GM18870 (cell line): ENCODE measurements around the gene TSGA10IP.

Source experiments
- ATAC-seq: cut with Tn5 transposase; IDR thresholded peaks from one replicate; pipeline ENCODE4 v1.9.1; 2021; ENCODE audit warnings: moderate library complexity; ENCODE audit not compliant: unreplicated experiment

TSGA10IP gene

DNA sequence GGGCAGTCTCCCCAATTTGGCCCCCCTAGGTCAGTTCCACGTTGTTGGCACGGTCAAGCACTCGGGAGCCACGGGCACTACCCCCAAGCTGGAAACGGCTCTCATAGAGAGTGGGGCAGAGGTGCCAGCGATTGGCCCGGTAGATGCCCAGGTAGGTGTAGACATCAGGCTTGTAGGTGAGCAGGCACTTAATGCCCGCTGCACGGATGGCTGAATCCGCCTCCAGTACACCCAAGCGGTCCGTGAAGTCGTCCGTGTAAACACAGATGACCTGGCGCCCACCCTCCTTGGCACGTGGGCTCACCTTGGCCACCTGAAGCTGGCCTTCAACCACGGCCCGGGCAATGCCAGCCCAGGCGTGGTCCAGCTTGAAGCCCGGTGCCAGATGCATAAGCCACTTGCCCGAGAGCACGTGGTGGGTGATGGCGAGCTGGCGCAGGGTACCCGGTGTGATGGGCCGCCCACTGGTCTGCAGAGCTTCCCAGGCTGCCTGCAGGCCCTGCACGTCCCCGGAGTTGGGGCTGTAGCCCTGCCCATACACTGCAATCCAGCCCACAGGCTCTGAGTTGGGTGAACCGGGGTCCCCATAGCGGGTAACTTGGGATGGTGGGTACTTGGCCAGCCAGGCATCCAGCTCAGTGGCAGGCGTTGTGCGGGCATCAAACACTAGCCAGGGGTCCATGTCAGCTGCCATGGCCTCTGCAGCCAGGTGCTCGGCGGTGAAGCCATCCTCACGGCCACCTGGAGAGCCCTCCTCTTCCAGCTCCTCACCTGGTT, 27.7 kb upstream of the TSGA10IP start:
- no peak for ATAC-seq

DNA sequence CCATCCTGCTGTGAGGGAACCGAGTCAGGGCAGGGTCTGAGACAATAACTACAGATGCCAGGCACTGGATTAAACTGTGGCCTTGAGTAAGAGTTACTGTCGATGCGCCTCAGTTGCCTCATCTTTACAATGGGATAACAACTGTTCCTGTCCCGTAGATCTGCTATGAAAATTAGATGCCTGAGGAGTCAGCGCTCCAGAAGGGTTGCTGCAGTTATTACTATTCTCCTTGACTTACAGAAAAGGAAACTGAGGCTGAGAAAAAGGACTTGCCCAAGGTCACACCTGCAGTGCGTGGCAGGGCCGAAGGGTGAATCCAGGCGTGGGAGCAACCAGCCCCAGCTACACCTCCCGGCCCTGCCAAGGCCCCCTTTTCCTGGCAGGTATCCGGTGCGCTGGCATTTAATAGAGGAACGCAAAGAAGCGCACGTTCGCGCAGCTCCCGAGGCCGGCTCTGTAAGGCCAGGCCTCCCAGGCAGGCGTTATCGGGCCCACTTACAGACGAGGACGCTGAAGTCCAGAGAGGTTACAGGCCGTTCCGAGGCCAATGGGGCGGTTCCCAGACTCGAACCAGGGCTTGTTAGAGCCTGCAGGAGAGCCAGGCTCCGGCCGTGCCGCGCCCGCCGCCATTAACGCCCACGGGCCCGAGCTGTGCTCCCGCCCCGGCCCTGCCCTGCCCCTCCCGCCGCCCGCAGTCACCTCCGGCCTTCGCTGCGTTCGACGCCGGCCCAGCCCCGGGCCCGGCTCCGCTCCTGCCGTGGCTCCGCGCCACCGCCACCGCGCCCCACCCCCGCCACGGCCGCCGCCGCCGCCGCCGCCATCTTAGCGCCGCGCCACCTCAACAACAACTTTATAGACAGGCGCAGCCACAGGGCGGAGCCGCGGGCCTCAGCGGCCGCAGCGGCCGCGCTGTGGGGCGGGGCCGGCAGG, 26.8 kb upstream of the TSGA10IP start, which contains the start of gene C11orf68:
Gene C11orf68, minus strand, starts transcription at position 852 of the 930 bp plus-strand sequence. Its CDS starts 31 bp downstream, at position 821.
- peak; percentile 21 for ATAC-seq

DNA sequence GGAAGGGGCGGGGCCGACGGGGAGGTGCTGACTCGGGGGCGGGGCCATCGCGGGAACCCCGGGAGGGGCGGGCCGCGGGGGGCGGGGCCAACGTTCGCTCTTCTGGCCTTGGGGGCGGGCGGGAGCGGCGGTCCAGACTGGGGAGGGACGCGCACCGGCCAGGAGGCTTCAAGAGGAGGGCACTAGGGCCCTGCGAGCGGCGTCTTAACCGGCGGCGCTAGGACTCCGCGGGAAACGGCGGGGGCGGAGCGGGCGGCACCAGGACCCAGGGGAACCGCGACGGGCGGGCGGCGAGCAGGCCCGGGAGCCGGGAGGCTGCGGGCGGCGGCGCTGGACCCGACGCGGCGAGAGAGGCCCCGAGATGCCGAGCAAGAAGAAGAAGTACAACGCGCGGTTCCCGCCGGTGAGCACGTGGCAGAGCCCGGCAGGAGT, 26.1 kb upstream of the TSGA10IP start, which contains the start of gene DRAP1:
Gene DRAP1, plus strand, starts transcription at position 286 of the 432 bp plus-strand sequence. Its CDS starts 76 bp downstream, at position 362.
- peak; percentile 59 for ATAC-seq

DNA sequence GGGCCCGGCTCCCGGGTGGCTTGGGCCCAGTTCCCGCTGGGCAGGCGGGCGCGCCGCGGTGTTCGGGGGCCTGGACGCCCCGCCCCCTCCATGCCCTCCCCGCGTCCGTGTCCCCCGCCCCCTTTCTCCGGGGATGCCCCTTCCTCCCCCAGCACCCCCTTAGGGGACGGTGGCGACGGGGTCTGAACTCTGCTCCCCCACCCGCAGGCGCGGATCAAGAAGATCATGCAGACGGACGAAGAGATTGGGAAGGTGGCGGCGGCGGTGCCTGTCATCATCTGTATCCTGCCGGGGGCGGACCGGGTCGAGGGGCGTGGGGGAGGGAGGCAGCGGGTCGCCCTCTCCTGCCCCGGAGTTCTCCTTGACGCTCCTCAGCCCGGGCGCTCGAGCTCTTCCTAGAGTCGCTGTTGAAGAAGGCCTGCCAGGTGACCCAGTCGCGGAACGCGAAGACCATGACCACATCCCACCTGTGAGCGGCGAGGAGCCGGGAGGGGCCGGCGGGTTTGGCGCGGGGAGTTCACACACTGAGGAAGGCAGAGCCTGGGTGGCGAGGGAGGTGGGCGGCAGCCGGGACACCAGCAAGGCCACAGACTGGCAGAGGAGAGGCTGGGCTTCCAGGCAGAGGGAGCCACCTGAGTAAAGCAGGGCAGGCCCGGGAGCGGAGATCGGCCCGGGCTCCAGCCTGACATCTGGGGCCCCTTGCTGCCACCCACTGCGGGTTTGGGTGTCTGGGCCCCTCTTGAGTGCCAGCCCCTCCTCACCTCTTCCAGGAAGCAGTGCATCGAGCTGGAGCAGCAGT, 25.5 kb upstream of the TSGA10IP start:
- ATAC-seq = peak; percentile 42

DNA sequence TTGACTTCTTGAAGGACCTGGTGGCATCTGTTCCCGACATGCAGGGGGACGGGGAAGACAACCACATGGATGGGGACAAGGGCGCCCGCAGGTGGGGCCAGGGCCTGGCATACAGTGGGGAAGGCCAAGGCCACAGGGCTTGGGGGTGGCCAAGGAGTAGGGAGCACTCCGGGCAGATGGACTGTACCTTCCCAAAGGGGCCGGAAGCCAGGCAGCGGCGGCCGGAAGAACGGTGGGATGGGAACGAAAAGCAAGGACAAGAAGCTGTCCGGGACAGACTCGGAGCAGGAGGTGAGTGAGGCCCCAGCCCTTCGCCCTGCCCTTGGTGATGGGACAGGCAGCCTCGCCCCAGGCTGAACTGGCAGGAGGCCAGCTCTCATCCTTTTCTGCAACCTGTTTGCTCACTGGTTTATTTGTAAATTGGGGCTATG, 24.9 kb upstream of the TSGA10IP start:
- no peak for ATAC-seq

DNA sequence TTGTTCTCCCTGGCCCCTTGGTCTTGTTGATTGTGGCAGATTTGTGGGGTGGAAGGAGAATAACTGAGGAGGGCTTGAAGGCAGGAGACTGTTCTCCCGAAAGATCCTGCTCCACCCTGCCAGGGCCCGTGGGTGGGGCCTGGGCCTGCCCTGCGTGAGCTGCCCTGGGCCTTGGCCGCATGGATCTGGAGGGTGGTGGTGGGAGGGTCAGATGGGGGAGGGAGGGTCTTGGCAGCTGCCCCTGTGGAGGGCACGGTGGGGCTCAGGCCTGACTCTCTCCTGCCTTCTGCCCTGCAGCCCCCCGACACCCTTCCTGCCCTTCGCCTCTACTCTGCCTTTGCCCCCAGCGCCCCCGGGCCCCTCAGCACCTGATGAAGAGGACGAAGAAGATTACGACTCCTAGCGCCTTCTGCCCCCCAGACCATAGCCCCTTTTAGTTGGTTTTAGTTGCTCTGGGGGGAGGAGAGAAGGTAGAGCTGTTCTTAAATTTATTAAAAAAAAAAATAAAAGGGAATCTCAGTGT, 24.2 kb upstream of the TSGA10IP start:
- ATAC-seq = no peak

DNA sequence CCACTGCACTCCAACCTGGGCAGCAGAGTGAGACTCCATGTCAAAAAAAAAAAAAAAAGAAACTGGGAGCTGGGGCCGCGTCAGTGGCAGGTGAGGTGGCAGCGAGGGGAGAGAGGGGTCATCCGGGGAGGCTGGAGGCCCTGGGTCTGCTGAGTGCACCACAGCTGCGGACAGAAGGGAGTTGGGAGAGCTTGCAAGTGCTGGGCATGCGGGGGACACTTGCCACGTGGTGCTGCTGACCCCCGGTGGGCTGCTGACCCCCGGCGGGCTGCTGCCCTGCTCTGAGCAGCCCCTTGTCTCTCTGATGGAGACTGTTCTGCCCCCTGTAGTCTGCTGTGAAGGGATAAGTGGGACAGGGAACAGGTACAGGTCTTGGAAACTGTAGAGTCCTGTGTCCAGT, 23.4 kb upstream of the TSGA10IP start:
- ATAC-seq = no peak

DNA sequence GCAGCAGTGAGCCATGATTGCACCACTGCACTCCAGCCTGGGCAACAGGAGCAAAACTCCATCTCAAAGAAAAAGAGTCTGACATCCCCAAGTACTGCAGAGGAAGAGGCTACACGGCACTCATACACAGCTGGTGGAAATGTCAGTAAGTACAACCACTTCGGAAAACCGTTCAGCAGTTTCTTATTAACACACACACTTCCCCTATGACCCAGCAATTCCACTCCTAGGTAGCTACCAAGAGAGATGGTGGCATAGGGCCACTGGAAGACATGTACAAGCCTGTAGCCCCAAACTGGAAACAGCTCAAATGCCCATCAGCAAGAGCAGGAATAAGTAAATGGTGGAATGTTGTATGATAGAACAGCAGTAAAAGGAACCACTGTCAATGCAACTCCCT, 22.7 kb upstream of the TSGA10IP start:
- no peak for ATAC-seq

DNA sequence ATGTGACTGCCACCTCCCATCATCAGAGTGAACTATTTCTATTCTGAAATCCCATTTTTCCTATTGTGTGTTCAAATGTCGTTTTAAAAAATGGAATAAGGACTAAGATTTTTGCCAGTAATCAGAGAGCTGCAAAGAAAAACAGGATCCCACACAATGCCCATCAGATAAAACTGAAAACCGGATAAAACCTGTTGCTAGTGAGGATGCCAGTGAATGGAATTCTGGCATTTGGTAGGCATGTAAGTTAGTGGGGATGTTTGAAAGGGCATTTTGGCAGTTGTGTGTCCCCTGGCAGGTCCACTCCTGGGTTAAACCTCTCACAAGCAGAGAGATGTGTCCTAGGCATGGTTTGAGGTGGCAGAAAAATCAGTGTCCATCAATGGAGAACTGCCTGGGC, 19.9 kb upstream of the TSGA10IP start:
- ATAC-seq = no peak

DNA sequence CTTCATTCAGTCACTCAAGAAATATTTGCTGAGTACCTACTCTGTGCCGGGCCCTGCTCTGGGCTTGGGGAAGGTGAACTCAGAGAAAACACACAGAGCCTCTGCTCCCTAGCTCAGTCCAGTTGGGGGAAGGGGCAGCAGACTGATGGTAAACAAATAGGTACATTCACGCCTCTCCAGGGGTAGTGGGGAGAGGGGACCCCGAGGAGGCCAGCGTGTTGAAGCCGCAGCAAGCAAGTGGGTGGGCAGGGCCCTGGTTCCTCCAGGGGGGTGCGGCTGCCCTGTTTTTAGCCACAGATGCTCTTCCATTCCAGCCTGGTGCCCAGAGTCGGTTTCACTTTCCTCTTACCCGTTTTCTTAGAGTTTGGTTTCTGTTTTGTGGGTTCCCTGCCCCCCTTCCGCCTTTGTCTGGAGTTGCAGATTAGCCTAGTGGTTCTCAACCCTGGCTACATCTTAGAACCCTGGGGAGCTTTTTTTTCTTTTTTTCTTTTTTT, 17.3 kb upstream of the TSGA10IP start:
- peak; percentile 52 for ATAC-seq

DNA sequence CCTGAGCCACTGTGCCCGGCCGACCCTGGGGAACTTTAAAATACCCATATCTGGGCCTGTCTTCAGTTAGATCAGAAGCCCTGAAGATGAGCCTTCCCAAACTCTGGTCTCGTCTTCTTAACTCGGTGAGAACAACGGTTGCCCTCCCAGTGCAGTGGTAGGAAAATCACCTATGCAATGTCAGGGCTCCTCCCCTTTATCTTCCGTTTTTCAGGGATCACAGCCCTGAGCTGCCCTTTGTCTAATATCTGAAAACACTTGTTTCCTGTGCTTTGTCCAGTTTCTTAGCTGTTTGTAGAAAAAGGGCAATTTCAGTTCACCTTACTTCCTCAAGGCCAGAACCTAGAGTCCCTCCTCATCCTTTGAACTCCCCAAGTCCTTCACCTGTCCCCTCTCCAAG, 16.6 kb upstream of the TSGA10IP start:
- no peak for ATAC-seq

DNA sequence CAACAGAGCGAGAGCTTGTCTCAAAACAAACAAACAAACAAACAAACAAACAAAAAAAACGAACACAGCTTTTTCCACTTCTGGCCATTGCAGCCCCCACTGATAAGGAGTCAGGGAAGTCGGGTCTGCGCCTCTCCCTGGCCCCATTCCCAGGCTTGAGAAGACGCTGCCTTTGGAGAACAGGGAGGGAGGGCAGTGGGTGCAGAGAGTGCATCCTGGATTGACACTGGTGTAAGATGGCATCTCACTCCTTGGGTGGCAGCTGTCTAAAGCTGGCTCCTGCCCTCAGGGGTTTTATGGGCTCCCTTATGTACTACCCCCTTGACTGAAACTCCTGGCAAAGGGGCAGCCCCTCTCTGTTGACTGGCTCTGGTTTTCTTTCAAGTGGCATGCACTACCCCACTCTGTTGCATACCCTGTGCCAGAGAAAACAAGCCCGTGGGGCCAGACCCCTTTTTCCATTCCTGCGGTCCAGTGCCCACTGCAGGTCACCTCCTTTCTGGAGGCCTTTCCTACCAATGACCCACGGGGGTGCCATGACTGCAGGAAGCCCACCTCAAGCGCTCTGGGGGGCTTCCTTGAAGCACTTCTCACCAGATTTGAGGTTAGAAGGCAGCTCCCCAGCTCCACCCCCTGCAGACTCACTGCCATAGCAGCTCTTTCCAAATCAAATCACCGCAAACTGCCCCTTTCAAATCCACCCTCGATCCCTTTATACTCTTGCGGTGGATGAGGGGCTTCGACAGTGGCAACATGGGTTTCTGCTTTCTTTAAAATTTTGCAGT, 13.3 kb upstream of the TSGA10IP start:
- no peak for ATAC-seq

DNA sequence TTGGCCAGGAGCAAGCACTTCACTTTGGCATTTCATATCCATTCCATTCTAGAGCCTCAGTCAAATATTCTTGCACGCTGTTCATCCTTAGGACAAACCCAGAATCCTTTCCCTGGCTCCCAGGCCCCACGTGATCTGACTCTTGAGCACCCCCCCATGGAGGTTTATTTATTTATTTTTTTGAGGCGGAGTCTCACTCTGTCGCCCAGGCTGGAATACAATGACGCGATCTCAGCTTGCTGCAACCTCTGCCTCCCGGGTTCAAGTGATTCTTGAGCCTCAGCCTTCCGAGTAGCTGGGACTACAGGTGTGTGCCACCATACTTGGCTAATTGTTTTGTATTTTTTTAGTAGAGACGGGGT, 12.7 kb upstream of the TSGA10IP start:
- no peak for ATAC-seq

DNA sequence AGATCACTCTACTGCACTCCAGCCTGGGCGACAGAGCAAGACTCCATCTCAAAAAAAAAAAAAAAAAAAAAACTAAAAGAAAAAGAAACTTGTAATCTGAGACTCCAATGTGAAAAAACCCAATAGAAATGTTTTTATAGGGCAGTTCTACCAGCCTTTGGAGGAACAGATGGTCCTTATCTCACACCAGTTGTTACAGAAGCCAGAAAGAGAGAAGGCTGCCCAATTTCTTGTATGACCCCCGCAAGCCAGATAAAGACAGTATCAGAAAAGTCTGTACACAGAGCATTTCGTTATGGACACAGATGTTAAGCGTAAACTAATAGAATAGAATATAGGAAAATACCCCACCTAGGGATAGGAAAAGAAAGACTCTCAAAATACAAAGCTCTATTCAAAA, 11.3 kb upstream of the TSGA10IP start:
- ATAC-seq = no peak

DNA sequence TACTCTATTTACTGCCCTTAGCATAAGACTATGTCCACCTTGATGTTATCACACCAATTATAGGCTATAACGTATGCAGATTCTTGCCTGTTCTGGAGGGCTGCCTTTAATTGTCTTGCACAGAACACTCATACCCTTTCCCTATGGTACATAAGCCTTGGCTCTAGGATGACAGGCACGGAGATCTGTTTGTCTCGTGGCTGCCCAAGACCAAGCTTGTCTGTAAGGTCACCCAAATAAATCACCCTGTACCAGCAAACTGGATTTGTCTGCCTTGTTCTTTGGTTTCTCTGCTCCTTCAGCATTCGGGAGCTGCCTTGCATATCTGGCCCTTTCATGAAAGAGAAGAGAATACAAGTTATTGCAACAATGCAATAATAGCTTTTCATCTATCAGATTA, 7.5 kb upstream of the TSGA10IP start:
- no peak for ATAC-seq

DNA sequence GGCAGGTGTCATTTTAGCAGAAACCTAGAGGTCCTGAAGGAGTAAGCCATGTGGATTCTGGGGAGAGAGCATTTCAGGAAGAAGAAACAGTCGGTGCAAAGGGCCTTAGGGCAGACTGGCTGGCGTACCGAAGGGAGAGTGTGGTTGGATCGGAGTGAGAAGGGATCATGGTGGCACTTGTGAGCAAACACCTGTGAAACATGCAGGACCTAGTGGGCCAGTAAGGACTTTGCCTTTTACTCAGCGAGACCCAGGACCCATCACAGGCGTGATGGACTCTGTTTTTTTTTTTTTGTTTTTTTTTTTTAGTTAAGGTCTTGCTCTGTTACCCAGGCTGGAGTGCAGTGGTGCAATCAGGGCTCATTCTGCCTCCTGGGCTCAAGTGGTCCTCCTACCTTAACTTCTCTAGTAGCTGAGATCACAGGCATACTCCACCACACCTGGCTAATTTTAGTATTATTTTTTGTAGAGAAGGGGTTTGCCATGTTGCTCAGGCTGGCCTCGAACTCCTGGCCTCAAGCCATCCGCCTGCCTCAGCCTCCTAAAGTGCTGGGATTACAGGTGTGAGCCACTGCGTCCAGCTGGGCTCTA, 3.5 kb upstream of the TSGA10IP start:
- ATAC-seq = no peak

DNA sequence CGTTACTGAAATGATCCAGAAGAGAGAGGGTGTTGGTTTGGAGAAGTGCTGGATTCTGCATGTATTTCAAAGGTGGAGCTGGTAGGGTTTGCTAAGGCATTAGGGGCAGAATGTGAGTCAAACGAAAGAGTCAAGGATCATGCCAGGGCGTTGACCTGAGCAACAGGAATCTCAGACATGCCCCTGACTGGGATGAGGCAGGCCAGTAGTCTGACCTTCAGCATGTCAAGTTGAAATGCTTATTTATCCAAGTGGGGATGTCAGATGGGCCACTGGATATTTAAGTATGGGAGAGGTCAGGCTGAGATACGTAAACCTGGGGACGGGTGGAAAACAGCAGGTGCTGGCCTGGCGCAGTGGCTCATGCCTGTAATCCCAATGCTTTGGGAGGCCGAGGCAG, 2.7 kb upstream of the TSGA10IP start:
- no peak for ATAC-seq

DNA sequence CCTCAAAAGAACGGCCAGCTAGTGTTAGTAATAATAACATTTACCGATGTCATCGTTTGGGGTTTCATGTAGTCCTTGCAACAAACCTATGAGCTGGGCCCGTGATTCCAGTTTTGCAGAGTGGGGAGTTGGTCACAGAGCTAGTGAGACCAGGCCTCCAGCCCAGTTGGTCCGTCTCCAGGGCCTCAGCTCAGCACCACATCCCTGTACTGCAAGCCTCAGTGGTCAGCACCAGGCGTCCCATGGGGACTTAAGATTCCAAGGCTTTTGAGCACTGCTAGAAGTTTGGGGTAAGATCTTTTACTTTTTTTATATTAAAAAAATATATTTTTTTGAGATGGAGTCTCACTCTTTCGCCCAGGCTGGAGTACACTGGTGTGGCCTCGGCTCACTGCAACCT, 1.1 kb upstream of the TSGA10IP start:
- no peak for ATAC-seq

DNA sequence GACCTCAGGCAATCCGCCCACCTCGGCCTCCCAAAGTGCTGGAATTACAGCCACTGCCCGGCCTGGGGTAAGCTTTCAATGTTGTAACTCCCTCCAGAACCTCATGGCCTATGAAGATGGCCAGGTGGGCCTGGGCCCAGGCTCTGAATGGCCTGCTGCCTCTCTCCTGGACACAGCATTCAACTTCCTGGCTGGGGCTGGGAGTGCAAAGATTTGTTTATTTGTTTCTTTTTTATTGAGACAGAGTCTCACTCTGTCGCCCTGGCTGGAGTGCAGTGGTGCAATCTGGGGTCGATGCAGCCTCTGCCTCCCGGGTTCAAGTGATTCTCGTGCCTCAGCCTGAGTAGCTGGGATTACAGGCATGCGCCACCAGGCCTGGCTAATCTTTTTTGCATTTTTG, 513 bp upstream of the TSGA10IP start:
- no peak for ATAC-seq
